ENCODE results near the gene HIVEP3. TPM values are rescaled to one million over a fixed set of nuclear protein-coding genes. Genes with fewer than 3 reads are reported as not detected.

HIVEP3 gene
- total RNA-seq, 1 donor from 2014 or later: 38.9 TPM

DNA sequence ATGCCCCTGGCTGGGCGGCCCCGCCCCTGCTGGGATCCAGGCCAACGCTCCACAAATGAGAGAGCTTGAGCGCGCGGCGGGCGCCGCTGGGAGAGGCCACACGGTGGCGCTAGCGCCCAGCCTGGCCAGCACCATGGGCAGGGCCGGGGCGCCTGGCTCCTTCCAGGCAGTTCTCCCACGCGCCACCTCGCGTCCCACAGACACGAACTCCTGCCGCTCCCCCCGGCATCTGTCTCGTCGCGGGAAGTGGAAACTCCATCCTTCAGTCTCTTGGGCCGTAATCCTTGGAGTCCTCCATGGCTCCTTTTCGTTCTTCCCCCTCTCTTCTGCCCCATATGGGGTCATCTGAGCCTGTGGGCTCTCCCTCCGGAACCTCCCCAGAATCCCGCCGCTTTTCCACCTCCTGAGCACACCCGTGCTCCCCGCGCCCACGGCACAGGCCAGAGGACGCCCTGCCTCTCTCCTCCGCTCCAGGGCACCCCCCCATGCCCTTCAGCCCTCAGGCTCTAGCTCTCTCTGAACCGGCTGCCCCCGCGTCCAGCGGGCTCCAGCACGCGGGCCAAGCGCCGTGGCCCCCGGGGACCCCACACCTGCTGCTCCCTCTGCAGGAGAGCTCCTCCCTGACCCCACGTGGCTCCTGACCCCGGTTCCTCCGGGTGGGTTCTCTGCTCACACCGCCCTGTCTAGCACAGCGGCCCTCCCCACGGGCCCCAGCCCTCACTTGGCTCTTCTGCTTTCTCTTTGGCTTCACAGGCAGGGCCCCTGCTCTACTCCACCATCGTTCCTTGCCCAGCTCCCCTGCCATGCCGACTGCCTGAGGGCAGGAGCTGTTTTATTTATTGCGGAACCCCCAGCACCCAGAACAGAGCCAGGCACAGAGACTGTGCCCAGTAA lies 402.3 kb downstream of the HIVEP3 start:
- intact Hi-C loops (cut with micrococcal nuclease): loop anchor here (1.0 to 5.0 kb wide), 3 partner anchors 352 to 657 kb away; no protein-coding TSS in a partner anchor

DNA sequence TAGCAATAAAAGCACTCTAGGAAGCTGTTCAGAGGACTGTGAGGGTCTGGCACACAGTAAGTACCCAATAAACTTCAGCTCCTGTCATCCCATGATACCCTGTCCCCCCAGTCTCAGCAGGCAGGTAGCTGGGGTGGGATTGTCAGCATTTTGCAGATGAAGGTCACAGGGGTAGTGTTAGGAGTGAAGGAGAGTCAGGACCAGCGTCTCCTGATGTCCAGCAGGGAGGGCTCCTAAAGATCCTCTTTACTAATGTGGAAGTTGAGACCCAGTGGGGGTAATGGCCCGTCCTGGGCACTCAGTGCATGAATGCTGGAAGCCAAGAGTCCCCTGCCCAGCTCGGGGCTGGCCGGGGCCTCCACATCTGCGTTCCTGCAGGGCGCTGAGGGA lies 402.9 kb downstream of the HIVEP3 start:
- intact Hi-C loops (cut with micrococcal nuclease): loop anchor here (1.0 to 5.0 kb wide), 3 partner anchors 353 to 658 kb away; no protein-coding TSS in a partner anchor

DNA sequence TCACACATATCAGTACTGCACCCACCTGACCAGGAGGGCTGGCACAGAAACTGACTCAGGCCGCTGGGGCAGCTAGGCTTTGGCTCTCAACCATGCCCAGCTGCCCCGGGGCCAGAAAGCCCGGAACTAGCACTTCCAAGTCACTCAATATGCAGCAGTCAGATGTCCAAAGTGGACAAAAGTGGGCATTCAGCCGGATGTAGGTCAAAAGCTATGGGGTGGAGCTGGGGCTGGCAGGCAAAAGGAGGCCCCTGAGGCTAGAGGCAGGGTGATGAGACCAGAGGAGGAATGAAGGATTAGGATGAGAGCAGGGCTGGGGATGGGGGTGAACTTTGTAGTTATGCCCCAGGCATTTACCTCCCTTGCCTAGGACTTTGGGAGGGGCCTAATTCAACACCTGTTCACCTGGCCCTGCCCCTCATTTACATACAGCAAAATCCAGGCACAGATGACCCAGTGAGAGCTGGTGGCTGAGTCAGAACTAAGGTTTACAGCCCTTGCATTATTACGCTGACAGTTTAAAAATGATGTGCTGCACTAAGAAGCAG lies 403.5 kb downstream of the HIVEP3 start:
- intact Hi-C loops (cut with micrococcal nuclease): loop anchor here (5.0 kb wide), 1 partner anchor 517 kb away; no protein-coding TSS in a partner anchor

DNA sequence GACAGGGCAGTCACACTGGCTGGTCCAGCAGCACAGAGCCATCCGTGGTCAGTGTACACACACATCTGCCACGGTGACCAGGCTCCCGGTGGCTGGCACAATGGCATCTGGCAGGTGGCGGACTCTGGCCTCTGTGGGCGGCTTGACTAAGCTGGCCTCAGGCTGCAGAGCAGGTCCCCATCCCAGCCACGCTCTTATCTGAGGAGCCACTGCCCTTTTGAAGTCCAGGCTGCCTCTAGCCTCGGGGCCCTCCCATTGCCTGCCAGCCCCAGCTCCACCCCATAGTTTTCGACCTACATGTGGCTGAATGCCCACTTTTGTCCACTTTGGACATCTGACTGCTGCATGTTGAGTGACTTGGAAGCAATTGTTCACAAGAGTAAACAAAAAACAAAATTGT lies 404.3 kb downstream of the HIVEP3 start:
- intact Hi-C loops (cut with micrococcal nuclease): no loop called here

DNA sequence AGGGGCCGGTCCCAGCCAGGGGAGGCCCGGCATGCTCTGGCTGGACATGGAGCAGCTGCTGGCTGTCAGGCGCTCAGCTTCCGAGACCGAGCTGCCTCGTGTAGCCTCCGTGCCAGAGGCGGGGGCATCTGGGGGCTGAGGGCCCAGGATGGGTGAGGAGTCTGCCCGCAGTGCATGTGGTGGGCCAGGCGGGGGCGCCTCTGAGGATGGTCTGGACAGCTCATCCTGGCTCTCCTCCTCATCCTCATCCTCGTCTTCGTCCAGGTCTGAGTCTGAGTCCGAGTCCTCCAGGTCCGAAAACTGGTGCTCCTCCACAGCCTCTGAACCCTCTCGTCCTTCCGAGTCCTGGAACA lies 405.4 kb downstream of the HIVEP3 start:
- intact Hi-C loops (cut with micrococcal nuclease): no loop called here

DNA sequence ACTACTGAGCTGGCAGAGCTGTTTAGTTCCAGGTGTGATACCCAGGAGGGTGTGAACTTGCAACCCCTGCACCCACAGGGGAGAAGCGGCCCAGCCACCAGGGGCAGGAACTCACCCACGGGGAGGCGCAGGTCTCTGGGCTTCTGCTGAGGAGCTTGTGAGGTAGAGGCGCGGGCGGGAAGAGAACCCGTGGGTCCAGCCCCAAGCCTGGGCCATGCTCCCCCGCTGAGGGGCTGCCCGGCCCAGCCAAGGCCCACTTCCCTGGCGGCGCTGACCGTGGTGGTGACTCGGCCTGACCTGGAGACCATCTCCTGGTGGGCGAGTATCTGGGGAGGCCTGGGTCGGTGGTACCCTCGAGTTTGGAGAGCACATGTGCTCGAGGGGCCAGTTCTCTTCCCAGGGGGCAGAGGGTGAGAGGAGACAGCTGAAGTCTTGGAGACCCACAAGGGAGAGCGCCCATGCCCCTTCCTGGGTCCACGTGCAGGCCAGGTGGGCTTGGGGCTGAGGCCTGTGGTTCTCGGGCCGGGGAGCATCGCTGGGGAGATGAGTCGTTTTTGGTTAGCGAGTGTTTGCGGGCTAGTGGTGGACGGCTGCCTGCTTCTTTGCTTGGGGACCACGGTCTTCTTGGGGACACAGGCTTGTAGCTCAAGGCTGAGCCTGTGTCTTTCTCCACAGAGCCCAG lies 405.9 kb downstream of the HIVEP3 start:
- intact Hi-C loops (cut with micrococcal nuclease): no loop called here

DNA sequence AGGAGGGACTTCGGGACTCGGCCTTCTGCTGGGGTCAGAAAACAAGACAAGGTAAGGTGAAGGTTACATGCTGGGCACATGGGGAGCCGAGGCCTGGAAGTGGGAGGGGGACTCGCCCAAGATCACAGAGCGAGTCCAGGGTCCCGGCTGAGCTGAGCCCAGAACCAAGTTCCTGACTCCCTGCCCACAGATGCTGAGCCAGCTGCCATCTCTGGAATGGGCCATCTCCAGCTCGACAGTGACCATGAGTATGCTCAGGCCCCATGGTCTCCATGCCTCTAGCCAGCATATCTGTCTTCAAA lies 407.5 kb downstream of the HIVEP3 start:
- intact Hi-C loops (cut with micrococcal nuclease): no loop called here

DNA sequence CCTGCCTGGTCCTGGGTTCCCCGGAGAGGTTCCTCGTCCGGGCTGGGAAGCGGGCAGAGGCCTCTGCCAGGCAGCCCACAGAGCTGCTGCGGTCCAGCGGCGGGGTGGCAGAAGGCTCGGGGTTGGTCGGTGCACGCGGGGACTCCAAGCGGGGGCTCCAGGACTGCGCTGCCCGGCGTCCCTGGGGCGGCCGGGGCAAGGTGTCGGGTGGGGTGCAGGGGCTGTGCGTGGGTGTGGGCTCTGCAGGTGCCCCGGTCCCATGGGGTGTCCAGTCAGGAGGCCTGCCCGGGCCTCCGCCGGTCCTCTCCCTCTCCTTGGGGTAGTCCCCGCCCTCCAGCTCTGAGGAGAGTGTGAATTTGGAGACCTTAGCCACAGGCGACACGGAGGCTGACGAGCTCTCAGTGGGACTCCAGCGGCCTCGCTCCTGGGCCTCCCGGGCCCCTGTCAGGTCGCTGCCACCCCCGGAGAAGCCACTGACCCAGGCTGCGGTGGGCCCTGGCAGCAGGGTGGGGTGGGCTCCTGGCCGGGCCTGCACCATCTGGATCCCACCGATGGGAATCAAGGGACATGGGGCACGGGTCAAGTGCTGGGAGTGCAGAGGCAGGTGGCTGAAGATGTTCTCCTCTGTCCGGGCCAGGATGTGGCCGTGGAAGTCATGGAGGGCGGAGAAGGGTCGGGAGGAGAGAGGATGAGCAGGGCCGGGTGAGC lies 408.0 kb downstream of the HIVEP3 start:
- intact Hi-C loops (cut with micrococcal nuclease): no loop called here

DNA sequence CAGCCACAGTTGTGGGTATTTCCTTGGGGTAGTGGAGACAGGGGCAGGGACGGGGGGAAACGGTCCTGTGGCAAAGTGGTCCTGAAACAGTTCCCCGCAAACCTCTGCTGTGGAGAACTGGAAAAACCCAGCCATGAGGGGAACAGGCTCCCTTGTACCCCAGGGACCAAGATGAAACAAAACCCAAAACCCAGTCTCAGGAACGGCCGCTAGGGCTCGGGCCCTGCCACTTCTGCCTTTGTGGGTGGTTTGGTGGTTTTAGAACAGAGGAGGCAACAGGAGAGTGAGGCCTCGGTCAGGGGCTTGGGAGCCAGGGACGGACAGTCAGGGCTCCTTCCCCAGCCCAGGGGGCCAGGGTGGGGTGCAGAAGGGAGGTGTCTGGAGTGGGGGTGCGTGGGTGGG lies 409.5 kb downstream of the HIVEP3 start:
- intact Hi-C loops (cut with micrococcal nuclease): no loop called here

DNA sequence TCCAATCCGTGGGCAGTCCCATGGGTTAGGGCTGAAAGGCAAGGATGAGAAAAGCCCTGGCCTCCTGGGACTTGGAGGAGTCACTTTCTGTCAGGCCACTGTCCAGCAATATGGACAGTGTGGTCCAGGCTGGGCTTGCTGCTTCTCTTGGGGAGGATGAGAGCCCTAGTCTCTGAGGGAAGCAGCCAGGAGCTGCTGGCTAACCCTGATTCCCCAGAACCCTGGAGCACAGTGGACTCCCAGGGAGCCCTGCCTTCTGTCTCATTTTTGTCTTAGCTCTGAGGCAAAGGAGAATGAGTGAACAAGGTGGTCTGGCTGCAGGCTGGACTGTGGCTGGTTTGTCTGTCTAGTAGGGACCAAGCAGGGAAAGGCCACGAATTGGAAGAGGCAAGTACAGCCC lies 410.4 kb downstream of the HIVEP3 start:
- intact Hi-C loops (cut with micrococcal nuclease): no loop called here

DNA sequence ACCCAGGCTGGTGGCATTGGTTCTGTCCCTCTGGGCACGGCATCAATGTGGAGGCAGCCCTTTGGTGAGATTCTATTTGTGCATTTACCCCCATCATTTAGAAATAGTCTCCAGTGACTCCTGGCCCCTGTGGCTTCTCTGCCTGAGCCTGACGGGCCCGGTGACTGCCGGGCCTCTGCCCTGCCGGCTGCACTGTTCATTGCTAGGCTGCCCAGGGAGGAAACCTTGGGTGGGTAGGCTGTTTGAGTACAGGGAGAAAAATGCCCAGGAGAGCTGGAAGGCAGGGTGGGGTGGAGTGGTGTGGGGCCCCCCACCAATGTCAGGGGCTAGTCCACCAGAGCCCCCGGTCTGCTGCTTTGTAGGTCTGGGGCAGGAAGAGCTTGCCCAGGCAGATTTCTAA lies 410.9 kb downstream of the HIVEP3 start:
- intact Hi-C loops (cut with micrococcal nuclease): no loop called here

DNA sequence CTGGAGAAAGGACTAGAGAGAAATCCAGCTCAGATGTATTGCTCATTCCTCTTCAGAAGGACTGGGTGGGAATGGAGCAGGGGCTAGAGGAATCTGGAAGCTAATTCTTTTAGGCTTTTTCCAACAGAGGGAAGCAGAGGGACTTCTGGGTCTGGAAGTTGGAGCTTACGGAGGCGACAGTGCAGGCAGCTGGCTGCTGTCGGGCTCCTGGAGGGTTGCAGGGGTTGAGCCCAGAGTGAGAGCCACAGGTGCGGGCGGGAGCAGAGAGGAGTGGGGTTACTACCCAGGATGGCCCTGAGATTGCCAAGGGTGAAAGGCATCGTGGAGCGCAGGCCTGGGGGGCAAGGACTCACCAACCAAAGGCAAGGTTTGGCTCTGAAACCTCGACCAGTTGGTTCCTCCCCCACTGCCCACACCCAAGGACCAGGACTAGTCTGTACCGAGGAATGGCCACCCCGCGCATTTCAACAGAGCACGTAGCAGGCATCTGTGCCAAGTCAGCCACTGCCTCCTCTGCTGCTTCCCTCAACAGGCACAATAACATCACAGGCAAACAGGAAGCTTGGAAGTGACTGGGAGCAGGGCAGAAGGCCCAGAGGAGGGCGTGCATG lies 411.5 kb downstream of the HIVEP3 start:
- intact Hi-C loops (cut with micrococcal nuclease): no loop called here

DNA sequence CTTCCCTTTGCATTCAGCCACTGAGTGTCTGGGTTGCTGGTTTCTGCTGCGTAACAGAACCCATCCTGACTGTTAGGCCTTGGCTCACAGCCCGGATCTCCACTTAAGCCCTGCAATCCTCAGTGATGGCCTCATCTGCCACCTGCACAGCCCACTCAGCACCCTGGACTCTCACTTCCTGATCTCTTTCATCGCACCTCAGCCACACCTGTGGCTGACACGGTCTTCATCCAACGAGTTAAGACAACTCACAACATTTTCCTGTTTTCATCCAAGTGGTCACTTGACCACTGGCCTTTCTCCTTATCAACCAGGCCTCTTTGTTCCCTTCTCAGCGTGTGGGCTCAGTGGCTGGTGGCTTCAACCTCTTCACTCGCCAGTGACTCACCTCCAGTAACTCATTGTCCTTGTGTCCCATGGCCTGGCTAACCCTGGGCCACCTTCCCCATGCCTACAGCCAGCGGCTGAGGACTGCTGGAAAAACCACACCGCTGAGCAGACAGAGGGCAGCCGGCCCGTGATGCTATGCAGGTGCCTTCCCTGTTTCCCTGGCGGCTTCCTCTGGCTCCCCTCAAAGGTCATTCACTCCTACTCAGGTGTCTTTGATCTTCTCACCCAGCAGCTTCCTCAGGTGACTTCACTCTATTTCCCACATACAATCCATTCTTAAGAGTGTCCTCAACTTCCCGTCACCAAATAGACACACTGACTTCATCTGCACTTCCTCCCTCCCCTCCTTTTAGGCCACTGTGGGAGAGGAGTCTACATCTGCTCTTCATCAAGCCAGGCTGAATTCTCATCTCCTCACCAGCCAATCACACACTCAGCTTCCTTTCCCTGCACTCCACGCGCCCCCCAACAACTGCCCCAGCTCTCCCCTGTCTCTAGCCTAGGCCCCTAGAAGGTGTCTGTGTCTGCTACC lies 414.3 kb downstream of the HIVEP3 start:
- intact Hi-C loops (cut with micrococcal nuclease): no loop called here

DNA sequence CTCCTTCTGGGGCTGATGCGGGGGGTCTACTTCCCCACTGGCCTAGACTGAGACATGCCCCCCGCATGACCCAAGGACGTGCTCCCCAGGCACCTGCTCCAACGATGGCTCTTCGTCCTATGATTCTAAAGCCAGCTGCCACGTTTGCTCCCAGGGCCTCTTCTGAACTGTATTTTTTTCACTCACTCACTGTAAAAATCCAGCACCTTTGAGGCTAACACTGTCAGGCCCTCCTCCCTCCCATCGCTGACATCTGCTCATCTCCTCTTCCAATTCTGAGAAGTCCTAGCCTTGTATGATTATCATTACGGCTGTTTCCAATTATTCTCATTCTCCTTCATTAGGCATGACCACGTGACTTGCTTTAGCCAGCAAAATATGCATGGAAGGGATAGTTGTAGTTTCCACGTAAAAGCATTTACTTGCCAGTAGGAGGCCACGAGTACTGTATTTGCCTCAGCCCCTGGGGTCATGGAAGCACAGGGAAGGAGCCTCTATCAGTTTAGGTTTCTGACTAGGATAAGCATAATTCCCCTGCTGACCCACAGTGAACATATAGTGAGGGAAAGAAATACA lies 415.1 kb downstream of the HIVEP3 start:
- intact Hi-C loops (cut with micrococcal nuclease): no loop called here

DNA sequence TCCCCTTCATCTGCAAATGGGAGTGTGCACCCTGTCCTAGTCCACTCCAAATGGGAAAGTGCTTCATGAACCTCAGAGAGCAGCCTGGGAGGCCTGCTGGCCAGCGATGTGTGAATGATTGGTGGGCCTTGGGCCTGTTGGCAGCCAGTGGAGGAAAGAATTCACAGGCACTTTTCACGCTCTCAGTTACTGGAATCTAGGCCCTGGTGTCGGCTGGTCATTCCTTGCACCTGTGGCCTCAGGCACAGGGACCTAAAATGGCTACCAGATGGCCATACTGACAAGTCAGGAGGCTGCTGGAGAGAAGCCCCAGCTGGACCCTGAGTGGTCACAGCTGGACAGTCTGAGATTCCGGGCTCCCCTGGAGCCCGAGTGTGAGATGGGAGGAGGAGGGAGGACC lies 415.8 kb downstream of the HIVEP3 start:
- intact Hi-C loops (cut with micrococcal nuclease): no loop called here

DNA sequence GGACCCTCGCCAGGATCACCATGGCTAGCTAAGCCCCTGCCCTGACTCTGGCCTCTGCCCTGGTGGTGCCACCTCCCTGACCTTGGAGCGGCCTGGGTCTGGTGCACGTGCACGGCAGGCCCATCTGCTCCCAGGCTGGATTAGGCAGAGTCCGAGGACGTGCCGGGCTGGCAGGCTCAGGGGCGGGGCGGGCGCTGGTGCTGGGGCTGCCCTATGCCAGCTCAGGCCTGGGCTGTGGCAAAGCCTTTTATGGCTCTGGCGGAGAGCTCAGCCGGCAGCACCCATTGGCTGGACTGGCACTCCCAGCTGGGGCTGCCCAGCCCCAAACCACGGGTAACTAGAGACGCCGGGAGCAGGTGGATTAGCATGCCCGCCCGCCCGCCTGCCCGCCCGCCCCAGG lies 417.1 kb downstream of the HIVEP3 start:
- intact Hi-C loops (cut with micrococcal nuclease): no loop called here

DNA sequence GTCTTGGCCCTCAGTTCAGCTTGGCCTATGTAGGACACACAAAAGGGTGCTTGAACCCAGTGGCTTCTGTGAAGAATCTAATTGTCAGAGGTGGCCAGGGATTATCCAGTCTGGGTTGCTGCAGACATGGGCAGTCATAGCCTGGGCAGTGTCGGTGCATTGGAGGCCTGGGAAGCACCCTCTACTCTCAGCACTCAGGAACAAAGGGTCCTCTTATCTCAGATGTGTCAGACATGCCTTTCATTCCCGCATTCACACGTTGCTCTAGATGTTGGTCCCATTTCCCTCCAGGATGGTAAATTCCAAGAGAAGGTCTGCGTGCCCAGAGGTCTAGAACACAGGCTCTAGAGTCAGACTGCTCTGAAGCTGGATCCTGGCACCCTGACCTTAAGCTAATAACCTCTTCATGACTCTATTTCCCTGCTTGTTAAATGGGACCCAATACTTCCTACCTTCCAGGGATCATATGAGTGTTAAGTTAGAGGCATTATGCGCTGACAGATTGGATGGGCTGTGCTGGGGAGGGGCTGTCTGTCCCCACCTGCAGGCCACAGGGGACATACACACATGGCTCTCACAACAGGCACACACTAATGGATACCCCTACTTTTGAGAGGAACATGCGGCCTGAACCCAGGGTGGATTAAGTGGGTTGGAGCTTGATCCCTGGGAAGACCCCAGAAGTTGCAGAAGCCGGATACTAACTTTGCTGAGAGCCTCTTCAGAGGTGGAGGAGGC lies 417.8 kb downstream of the HIVEP3 start:
- intact Hi-C loops (cut with micrococcal nuclease): no loop called here

DNA sequence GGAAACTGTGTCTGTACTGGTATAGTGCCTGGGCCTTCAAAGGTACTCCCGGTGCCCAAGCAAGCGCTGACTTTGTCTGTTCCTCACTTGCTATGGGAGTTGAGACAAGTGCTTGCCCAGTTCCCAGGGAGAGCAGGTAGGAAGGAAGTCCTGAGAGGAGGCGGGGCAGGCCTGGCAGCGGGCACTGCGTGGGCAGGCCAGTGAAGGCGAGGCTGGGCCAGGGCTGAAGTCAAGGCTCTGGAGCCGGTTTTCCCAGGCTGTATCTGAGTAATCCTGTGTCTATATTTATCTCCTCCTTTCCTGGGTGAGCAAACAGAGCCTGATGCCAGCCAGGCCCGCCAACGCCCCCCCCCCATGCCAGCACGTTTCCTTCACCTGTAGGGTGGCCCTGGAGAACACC lies 418.3 kb downstream of the HIVEP3 start:
- intact Hi-C loops (cut with micrococcal nuclease): no loop called here

DNA sequence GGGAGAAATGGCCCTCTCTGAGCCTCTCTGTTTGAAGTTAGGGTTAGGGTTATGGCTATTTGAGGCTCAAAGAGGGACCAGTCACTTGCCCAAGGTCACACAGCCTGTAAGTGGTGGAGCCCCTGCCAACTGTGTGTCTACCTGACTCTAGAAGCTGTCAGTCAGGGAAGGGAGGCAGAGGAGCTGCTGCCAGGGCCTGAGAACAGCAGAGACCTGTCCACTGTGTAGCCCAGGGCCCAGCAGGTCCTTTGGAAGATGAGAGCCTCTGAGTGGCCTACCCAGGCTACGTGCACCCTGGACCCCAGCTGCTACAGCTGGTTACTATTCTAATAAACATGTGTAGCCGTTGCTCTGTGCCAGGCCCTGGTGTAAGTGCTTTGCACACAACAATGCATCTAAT lies 419.1 kb downstream of the HIVEP3 start:
- intact Hi-C loops (cut with micrococcal nuclease): no loop called here

All from T-helper 1 cell treated with Interleukin-12 subunit alpha and Interleukin-12 subunit beta and Interleukin-4 antibody, amounts not matched to agents 30 ng/mL and 1 ng/mL, for 36 hours (primary cell).